Skeletal muscle tissue (tissue), 4 donors: ENCODE measurements around the gene ARHGAP8. TPM values are rescaled to one million over a fixed set of nuclear protein-coding genes. Genes with fewer than 3 reads are reported as not detected.
"Not testable (repeated sequence)": the region's sequence is repeated elsewhere in the genome, so short reads cannot be mapped to it uniquely, and the experiment has no call there.

Experiments
- H3K27ac ChIP-seq: one replicate; pipeline ENCODE4 v1.7.0; 2013; ENCODE audit warnings: mild to moderate bottlenecking, low read depth, low read length, inconsistent platforms
- H3K27me3 ChIP-seq, 3 donors: one replicate each; pipeline ENCODE4 v1.7.0; 2013; ENCODE audit warnings: low read length in 3 of 3; ENCODE audit not compliant: control insufficient read depth in 3 of 3, insufficient read depth in 3 of 3
- H3K36me3 ChIP-seq, 3 donors: one replicate each; pipeline ENCODE4 v1.7.0; 2013; ENCODE audit warnings: low read length in 3 of 3; ENCODE audit not compliant: control insufficient read depth in 3 of 3, insufficient read depth in 3 of 3
- H3K4me1 ChIP-seq, 3 donors: one replicate each; pipeline ENCODE4 v1.7.0; 2013; ENCODE audit warnings: low read length in 3 of 3, mild to moderate bottlenecking in 3 of 3; ENCODE audit not compliant: control insufficient read depth in 3 of 3, insufficient read depth in 3 of 3
- H3K4me3 ChIP-seq, 3 donors: one replicate each; pipeline ENCODE4 v1.7.0; 2013; ENCODE audit warnings: low read length in 3 of 3
- H3K9ac ChIP-seq, 3 donors: one replicate each; pipeline ENCODE4 v1.7.0; 2013; ENCODE audit warnings: low read length in 3 of 3, mild to moderate bottlenecking in 3 of 3, moderate library complexity in 2 of 3, low read depth in 1 of 3
- H3K9me3 ChIP-seq, 3 donors: one replicate each; pipeline ENCODE4 v1.7.0; 2013; ENCODE audit warnings: low read length in 3 of 3; ENCODE audit not compliant: control insufficient read depth in 3 of 3
- total RNA-seq: library from RNA; depleted of rRNA; stranded (reverse); fragments of >200 nt; gene quantifications from one replicate; pipeline ENCODE4 v1.2.3, GENCODE V29; 2014
- donor health status: Osteomylitis.

ARHGAP8 gene
- total RNA-seq, 1 donor from 2014 or later, result 0.52 TPM

DNA sequence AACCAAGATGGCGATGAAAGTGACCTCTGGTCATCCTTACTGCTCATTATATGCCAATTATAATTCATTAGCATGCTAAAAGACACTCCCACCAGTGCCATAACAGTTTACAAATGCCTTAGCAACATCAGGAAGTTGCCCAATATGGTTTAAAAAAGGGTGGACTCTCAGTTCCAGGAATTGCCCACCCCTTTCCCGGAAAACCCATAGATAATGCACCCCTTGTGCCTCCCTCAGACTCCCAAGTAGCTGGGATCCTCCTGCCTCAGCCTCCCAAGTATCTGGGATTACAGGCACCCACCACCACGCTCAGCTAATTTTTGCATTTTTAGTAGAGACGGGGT lies 4.6 kb upstream of the ARHGAP8 start:
- H3K27me3 ChIP-seq, result peaks cover 26 to 46% (median 28%) of the 10 kb centered on the region in 3 donors

GRCh38 chr22:44748524-44748923 lies 3.9 kb upstream of the ARHGAP8 start:
- Histone ChIP-seq H3K36me3 (no peaks in the 10 kb centered on the region), H3K9me3 (no peaks in the 10 kb centered on the region), H3K4me3 (no peak overlapping the region), H3K9ac (no peak overlapping the region), H3K27me3 (peaks cover 28 to 46% (median 30%) of the 10 kb centered on the region in 3 donors), H3K4me1 (no peaks in the 10 kb centered on the region), H3K27ac (no peak overlapping the region)

More for the DNA sequence above, 4.6 kb upstream of the ARHGAP8 start:
- H3K9me3 ChIP-seq, H3K36me3 ChIP-seq, H3K4me3 ChIP-seq, H3K27ac ChIP-seq, H3K9ac ChIP-seq, H3K4me1 ChIP-seq: not testable (repeated sequence)

GRCh38 chr22:44750481-44750880 lies 1.9 kb upstream of the ARHGAP8 start:
- Histone ChIP-seq H3K9ac (no peak overlapping the region), H3K27ac (no peak overlapping the region), H3K9me3 (no peaks in the 10 kb centered on the region), H3K36me3 (no peaks in the 10 kb centered on the region), H3K4me1 (peaks cover 0 to 3% (median 0%) of the 10 kb centered on the region in 3 donors), H3K27me3 (peaks cover 35 to 52% (median 36%) of the 10 kb centered on the region in 3 donors), H3K4me3 (no peak overlapping the region)

DNA sequence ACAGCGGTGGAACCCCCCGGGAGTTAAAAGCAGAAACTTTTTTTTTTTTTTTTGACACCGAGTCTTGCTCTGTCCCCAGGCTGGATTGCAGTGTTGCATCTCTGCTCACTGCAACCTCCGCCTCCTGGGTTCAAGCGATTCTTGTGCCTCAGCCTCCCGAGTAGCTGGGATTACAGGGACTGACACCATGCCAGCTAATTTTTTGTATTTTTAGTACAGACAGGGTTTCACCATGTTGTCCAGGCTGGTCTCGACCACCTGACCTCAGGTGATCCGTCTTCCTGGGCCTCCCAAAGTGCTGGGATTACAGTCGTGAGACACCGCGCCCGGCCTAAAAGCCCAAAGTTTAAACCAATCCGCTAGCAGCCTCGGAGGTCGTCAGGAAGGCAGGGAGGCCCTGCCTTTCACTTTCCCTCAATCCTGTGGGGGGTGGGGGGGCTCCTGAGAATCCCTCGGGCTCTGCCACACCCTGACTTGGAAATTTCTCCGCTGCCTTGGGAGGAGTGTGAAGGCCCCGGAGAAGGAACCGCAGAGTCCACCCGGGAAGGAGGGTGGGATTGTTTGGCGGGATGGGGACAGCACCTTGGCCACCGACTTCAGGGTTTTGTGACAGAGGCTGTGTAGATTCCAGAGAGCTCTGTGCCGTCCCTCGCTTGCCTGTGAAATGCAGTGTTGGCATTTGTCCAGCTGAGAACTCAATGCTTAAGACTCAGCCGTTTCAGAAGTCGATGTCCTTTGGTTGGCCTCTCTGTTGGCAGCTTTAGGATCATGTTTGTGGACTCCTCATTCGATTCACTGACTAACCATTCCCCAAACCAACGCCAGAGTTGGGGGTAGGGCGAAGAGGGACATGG lies 1.0 kb downstream of the ARHGAP8 start:
- H3K4me3 ChIP-seq, result no peak overlapping the region
- no peaks in the 10 kb centered on the region for H3K9me3 ChIP-seq
- peaks cover 0 to 3% (median 2%) of the 10 kb centered on the region in 3 donors for H3K4me1 ChIP-seq
- H3K27me3 ChIP-seq, result peaks cover 33 to 47% (median 37%) of the 10 kb centered on the region in 3 donors
- no peak overlapping the region for H3K27ac ChIP-seq
- H3K9ac ChIP-seq, result no peak overlapping the region
- no peaks in the 10 kb centered on the region for H3K36me3 ChIP-seq

- no peak overlapping the region for H3K4me3 ChIP-seq
- peaks cover 37 to 46% (median 42%) of the 10 kb centered on the region in 3 donors for H3K27me3 ChIP-seq
- peaks cover 0 to 3% (median 3%) of the 10 kb centered on the region in 3 donors for H3K4me1 ChIP-seq
- no peaks in the 10 kb centered on the region for H3K36me3 ChIP-seq
- no peaks in the 10 kb centered on the region for H3K9me3 ChIP-seq
- no peak overlapping the region for H3K9ac ChIP-seq
- H3K27ac ChIP-seq, result no peak overlapping the region
Measured at GRCh38 chr22:44754998-44755397, 2.6 kb downstream of the ARHGAP8 start.

DNA sequence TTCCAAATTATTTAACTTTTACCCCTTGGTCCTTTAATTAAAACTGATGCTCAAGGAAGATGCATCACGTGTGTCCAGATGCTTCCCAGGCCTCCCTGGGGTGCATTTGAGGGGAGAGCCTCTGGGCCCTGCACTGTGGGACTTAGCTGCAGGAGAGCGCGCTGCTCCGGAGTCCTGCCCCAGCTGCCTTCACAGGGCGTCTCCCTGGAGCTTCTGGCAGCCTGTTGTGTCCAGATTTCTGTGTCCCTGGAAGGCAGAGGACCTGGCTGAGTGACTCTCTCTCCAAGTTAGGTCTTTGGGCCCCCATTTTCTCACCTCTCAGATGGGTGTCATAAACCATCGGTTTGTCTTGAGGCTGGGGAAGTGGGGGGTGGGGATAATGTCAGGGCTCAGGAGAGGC lies 3.0 kb downstream of the ARHGAP8 start:
- Histone ChIP-seq H3K27ac (no peak overlapping the region), H3K9ac (no peak overlapping the region), H3K27me3 (peaks cover 34 to 43% (median 41%) of the 10 kb centered on the region in 3 donors), H3K9me3 (no peaks in the 10 kb centered on the region), H3K36me3 (no peaks in the 10 kb centered on the region), H3K4me1 (peaks cover 0 to 3% (median 3%) of the 10 kb centered on the region in 3 donors), H3K4me3 (no peak overlapping the region)

GRCh38 chr22:44755956-44756361 lies 3.6 kb downstream of the ARHGAP8 start:
- Histone ChIP-seq H3K9ac (no peak overlapping the region), H3K36me3 (no peaks in the 10 kb centered on the region), H3K4me1 (peaks cover 0 to 3% (median 3%) of the 10 kb centered on the region in 3 donors), H3K27me3 (peaks cover 30 to 45% (median 38%) of the 10 kb centered on the region in 3 donors), H3K27ac (no peak overlapping the region), H3K9me3 (no peaks in the 10 kb centered on the region), H3K4me3 (no peak overlapping the region)

DNA sequence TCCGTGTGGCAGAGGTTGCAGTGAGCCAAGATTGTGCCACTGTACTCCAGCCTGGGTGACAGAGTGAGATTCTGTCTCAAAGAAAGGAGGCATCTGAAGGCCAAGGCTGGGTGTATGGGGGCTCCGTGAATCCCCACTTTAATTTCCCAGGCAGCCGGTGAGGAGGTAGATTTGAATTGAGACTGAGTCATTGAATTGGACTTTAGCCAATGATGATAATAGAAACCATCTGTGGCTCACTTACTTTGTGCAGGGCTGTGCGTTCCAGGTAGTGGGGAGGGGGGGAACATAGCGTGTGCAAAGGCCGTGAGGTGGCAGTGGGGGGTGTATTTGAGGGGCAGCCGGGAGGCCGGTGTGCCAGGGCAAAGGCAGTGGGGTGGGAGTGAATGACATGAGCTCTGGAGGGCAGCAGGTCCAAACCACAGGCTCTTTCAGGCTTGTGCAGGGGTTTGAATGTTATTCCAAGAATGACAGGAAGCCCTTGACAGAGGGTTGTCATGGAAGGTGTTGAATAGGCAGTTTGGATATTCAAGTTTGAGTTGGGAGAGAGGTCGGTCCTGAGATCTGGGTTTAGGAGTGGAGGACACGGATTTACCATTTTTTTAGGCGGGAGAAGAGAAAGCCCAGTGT lies 6.1 kb downstream of the ARHGAP8 start:
- Histone ChIP-seq H3K27me3 (peaks cover 22 to 36% (median 25%) of the 10 kb centered on the region in 3 donors), H3K4me1 (peaks cover 0 to 3% (median 3%) of the 10 kb centered on the region in 3 donors)

GRCh38 chr22:44759001-44759400 lies 6.6 kb downstream of the ARHGAP8 start:
- no peak overlapping the region for H3K4me3 ChIP-seq
- peaks cover 17 to 31% (median 20%) of the 10 kb centered on the region in 3 donors for H3K27me3 ChIP-seq
- H3K9ac ChIP-seq, result no peak overlapping the region
- peaks cover 0 to 3% (median 3%) of the 10 kb centered on the region in 3 donors for H3K4me1 ChIP-seq
- no peak overlapping the region for H3K27ac ChIP-seq
- no peaks in the 10 kb centered on the region for H3K36me3 ChIP-seq
- H3K9me3 ChIP-seq, result no peaks in the 10 kb centered on the region

More for the DNA sequence above, 6.1 kb downstream of the ARHGAP8 start:
- no peaks in the 10 kb centered on the region for H3K36me3 ChIP-seq
- H3K9ac ChIP-seq, result no peak overlapping the region
- no peaks in the 10 kb centered on the region for H3K9me3 ChIP-seq
- H3K27ac ChIP-seq, result no peak overlapping the region
- H3K4me3 ChIP-seq, result no peak overlapping the region
